ENCODE measurements around the gene GPBP1. TPM values are rescaled to one million over a fixed set of nuclear protein-coding genes. Genes with fewer than 3 reads are reported as not detected.
"Not testable (repeated sequence)": the region's sequence is repeated elsewhere in the genome, so short reads cannot be mapped to it uniquely, and the experiment has no call there.

Gene GPBP1
- total RNA-seq, 1 donor, result 22.1 TPM

- peak in 1 of 3 donors; percentile 11 for DNase-seq (ENCODE audit: low read depth in 2 of 3, low spot score in 2 of 3)
These were observed 2.5 kb downstream of the GPBP1 start for GRCh38 chr5:57176350-57176857.

- no peak for DNase-seq (ENCODE audit: low read depth in 2 of 3, low spot score in 2 of 3)
These were observed 3.8 kb downstream of the GPBP1 start for GRCh38 chr5:57177479-57178156.

- not testable (repeated sequence) for DNase-seq (ENCODE audit: low read depth in 2 of 3, low spot score in 2 of 3)
These were observed 4.4 kb downstream of the GPBP1 start for GRCh38 chr5:57178238-57178637.

GRCh38 chr5:57179262-57180200, 5.7 kb downstream of the GPBP1 start:
- no peak for DNase-seq (ENCODE audit: low read depth in 2 of 3, low spot score in 2 of 3)

- DNase-seq (ENCODE audit: low read depth in 2 of 3, low spot score in 2 of 3), result no peak
These were observed 7.3 kb downstream of the GPBP1 start for GRCh38 chr5:57181154-57181553.

- DNase-seq (ENCODE audit: low read depth in 2 of 3, low spot score in 2 of 3), result no peak
These were observed 10.5 kb downstream of the GPBP1 start for GRCh38 chr5:57184322-57184721.

- DNase-seq (ENCODE audit: low read depth in 2 of 3, low spot score in 2 of 3), result no peak
These were observed 11.5 kb downstream of the GPBP1 start for GRCh38 chr5:57185313-57185712.

GRCh38 chr5:57186194-57186593, 12.3 kb downstream of the GPBP1 start:
- DNase-seq (ENCODE audit: low read depth in 2 of 3, low spot score in 2 of 3), result no peak

- DNase-seq (ENCODE audit: low read depth in 2 of 3, low spot score in 2 of 3), result not testable (repeated sequence)
These were observed 14.1 kb downstream of the GPBP1 start for GRCh38 chr5:57187977-57188376.

GRCh38 chr5:57189515-57189914, 15.7 kb downstream of the GPBP1 start:
- no peak for DNase-seq (ENCODE audit: low read depth in 2 of 3, low spot score in 2 of 3)

GRCh38 chr5:57190593-57190992, 16.7 kb downstream of the GPBP1 start:
- DNase-seq (ENCODE audit: low read depth in 2 of 3, low spot score in 2 of 3), result no peak

- no peak for DNase-seq (ENCODE audit: low read depth in 2 of 3, low spot score in 2 of 3)
These were observed 17.3 kb downstream of the GPBP1 start for GRCh38 chr5:57191163-57191562.

GRCh38 chr5:57191986-57192385, 18.1 kb downstream of the GPBP1 start:
- DNase-seq (ENCODE audit: low read depth in 2 of 3, low spot score in 2 of 3), result no peak

GRCh38 chr5:57192832-57193231, 19.0 kb downstream of the GPBP1 start:
- not testable (repeated sequence) for DNase-seq (ENCODE audit: low read depth in 2 of 3, low spot score in 2 of 3)

GRCh38 chr5:57193757-57194413, 20.0 kb downstream of the GPBP1 start:
- DNase-seq (ENCODE audit: low read depth in 2 of 3, low spot score in 2 of 3), result no peak

GRCh38 chr5:57194653-57195052, 20.8 kb downstream of the GPBP1 start:
- DNase-seq (ENCODE audit: low read depth in 2 of 3, low spot score in 2 of 3), result no peak

- DNase-seq (ENCODE audit: low read depth in 2 of 3, low spot score in 2 of 3), result no peak
These were observed 21.2 kb downstream of the GPBP1 start for GRCh38 chr5:57195060-57195459.

GRCh38 chr5:57199866-57200265, 26.0 kb downstream of the GPBP1 start:
- peak in 1 of 3 donors; percentile 17 for DNase-seq (ENCODE audit: low read depth in 2 of 3, low spot score in 2 of 3)

- DNase-seq (ENCODE audit: low read depth in 2 of 3, low spot score in 2 of 3), result no peak
These were observed 29.0 kb downstream of the GPBP1 start for GRCh38 chr5:57202811-57203210.

GRCh38 chr5:57207007-57207653, 33.3 kb downstream of the GPBP1 start:
- DNase-seq (ENCODE audit: low read depth in 2 of 3, low spot score in 2 of 3), result no peak

- DNase-seq (ENCODE audit: low read depth in 2 of 3, low spot score in 2 of 3), result no peak
These were observed 33.8 kb downstream of the GPBP1 start for GRCh38 chr5:57207681-57208080.

Measured in hematopoietic multipotent progenitor cell (in vitro differentiated cells).